ENCODE data around the gene HOXD13.

The HOXD13 gene

GRCh38 chr2:176136374-176137251 lies 44.1 kb downstream of the HOXD13 start:
- no peak for DNase-seq

DNA sequence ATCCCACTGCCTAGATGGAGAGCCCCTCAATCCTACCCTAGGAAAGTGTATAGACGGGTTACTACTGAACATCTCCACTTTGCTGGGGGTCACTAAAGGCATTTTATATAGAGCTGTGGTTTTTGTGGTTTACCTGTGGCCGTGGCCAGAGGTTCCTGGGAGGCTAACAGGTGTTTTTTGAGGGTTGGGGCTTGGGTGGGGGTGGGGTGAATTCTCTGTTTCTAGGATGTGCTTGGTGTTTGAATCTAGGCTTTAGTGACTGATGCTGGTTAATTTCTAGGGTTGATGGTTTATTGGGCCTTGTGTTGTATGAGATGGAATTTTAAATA lies 44.7 kb downstream of the HOXD13 start:
- peak; percentile 17 for DNase-seq

- no peak for DNase-seq
Measured at GRCh38 chr2:176137906-176138305, 45.4 kb downstream of the HOXD13 start.

DNA sequence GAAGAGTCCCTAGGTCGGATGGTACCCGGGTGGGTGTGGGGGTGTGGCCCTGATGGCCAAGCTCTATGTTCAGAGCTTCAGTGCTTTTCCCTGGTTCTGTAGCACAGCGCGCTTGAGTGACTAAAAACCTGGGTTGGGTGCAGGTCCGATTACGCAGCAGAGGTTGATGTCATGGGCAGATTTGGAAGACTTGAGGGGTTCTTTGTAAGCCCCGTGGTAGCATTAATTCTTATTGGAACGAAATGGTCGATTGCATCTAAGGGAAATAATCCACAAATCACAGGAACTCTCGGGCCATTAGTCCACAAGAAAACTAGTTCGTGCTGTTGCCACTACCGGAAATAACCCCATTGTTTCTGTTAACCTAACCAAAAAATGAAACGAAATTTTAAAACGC lies 46.0 kb downstream of the HOXD13 start:
- DNase-seq, result no peak

- no peak for DNase-seq
Measured at GRCh38 chr2:176138923-176139660, 46.6 kb downstream of the HOXD13 start.

GRCh38 chr2:176139661-176140512 lies 47.4 kb downstream of the HOXD13 start:
- DNase-seq, result no peak

DNA sequence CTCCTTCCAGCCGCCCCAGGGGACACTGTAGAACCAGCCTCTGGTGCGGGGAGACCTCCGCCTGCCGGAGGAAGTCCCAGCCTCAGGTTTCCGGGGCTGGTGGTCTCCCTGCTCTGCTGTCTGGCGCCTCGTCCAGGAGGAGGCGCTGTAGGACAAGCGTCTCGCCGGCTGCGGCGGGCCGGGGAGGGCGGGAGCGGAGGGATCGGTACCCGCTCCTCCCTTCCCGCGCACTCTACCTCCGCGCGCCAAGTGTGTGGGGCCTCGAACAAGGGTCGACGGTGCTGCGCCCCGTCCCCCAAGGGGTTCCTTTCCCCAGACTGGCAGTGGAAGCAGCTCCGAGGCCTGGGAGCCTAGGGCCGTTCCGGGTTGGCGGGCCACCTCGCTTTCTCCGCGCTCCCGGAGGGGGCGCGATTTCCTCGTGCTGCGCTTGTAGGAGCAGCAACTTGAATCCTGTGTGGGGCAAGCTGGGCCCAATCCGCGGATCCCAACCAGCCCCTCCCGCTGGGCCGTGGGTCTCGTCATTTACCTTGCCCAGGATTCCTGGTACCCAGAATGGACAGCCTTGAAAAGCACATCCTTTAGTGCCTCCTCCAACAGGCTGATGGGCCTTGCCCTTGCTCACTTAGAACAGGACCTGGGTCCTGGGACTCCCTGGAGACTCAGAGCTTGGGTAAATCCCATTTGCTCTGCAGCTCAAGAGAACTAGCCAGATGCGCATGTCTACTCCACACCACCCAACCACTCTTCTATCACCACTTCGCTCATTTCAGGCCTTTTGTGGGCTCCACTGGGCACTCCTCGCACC lies 48.2 kb downstream of the HOXD13 start:
- peak; percentile 47 for DNase-seq

GRCh38 chr2:176142281-176142680 lies 49.8 kb downstream of the HOXD13 start:
- DNase-seq, result no peak
